ENCODE measurements around the gene SLC34A1.

The SLC34A1 gene

GRCh38 chr5:177430140-177430951 is 46.1 kb downstream of the SLC34A1 start:
- no peak overlapping the region for H3K4me3 ChIP-seq (ENCODE audit: low read length)
- TF ChIP-seq CTCF (conservative IDR thresholded peaks at IDR 0.05; ENCODE audit: low read depth, low read length): no peak
- DNase-seq (ENCODE audit: low read depth): no peak

GRCh38 chr5:177430972-177431316 is 46.7 kb downstream of the SLC34A1 start:
- no peak for DNase-seq (ENCODE audit: low read depth)
- H3K4me3 ChIP-seq (ENCODE audit: low read length): no peak overlapping the region
- no peak for TF ChIP-seq CTCF (conservative IDR thresholded peaks at IDR 0.05; ENCODE audit: low read depth, low read length)

- no peak for DNase-seq (ENCODE audit: low read depth)
- no peak for TF ChIP-seq CTCF (conservative IDR thresholded peaks at IDR 0.05; ENCODE audit: low read depth, low read length)
- no peak overlapping the region for H3K4me3 ChIP-seq (ENCODE audit: low read length)
Observed at GRCh38 chr5:177431317-177432142, 47.3 kb downstream of the SLC34A1 start.

- no peak for TF ChIP-seq CTCF (conservative IDR thresholded peaks at IDR 0.05; ENCODE audit: low read depth, low read length)
- H3K4me3 ChIP-seq (ENCODE audit: low read length): no peak overlapping the region
- no peak for DNase-seq (ENCODE audit: low read depth)
Observed at GRCh38 chr5:177432143-177432838, 48.1 kb downstream of the SLC34A1 start.

GRCh38 chr5:177432839-177433657 is 48.8 kb downstream of the SLC34A1 start:
- no peak for TF ChIP-seq CTCF (conservative IDR thresholded peaks at IDR 0.05; ENCODE audit: low read depth, low read length)
- H3K4me3 ChIP-seq (ENCODE audit: low read length): no peak overlapping the region
- no peak for DNase-seq (ENCODE audit: low read depth)

GRCh38 chr5:177433658-177434217 is 49.5 kb downstream of the SLC34A1 start:
- no peak for DNase-seq (ENCODE audit: low read depth)
- no peak overlapping the region for H3K4me3 ChIP-seq (ENCODE audit: low read length)
- no peak for TF ChIP-seq CTCF (conservative IDR thresholded peaks at IDR 0.05; ENCODE audit: low read depth, low read length)
